K562 (cell line): ENCODE data around the gene GADD45B. TPM values are rescaled to one million over a fixed set of nuclear protein-coding genes. Genes with fewer than 3 reads are reported as not detected.
A peak's percentile ranks its signal among the peaks of the same experiment; 100 is the strongest.

Source experiments
- ARNT ChIP-seq, 2 experiments: fragments of 450-650 bp; IDR thresholded peaks; 2 replicates each; pipeline ENCODE4 v1.6.1; 2016; ENCODE audit warnings: mild to moderate bottlenecking in 1 of 2
- BACH1 ChIP-seq: fragments of 200-800 bp; sonication (Bioruptor generic); IDR thresholded peaks from 2 replicates; pipeline ENCODE4 v1.6.1; 2016; ENCODE audit warnings: missing genetic modification characterization, missing compliant biosample characterization
- CBFB ChIP-seq: sonication (generic); formaldehyde crosslinking; IDR thresholded peaks from 2 replicates; pipeline ENCODE4 v1.4.0; 2020; ENCODE audit warnings: mild to moderate bottlenecking, missing genetic modification reagents
- DDX20 ChIP-seq: fragments of 450-650 bp; IDR thresholded peaks from 2 replicates; pipeline ENCODE4 v1.6.1; 2016; ENCODE audit warnings: missing genetic modification characterization, low read depth, mild to moderate bottlenecking, missing compliant biosample characterization, moderate library complexity
- EWSR1 ChIP-seq: fragments of 450-650 bp; IDR thresholded peaks from 2 replicates; pipeline ENCODE4 v1.6.1; 2018; ENCODE audit warnings: borderline replicate concordance, mild to moderate bottlenecking, low read depth, moderate library complexity; ENCODE audit not compliant: partially characterized antibody
- FOSL1 ChIP-seq: fragments of 200-800 bp; sonication (Bioruptor generic); conservative IDR thresholded peaks from 2 replicates; pipeline ENCODE4 v1.6.1; 2016; ENCODE audit warnings: missing genetic modification characterization, missing compliant biosample characterization
- FOXM1 ChIP-seq, 2 experiments: fragments of 450-650 bp in 1 of 2; sonication (generic) in 1 of 2; formaldehyde crosslinking in 1 of 2; IDR thresholded peaks; 2 replicates each; pipeline versions ENCODE4 v1.6.1 to v1.9.0; 2017 to 2022; ENCODE audit warnings: low read depth in 2 of 2, mild to moderate bottlenecking in 2 of 2, missing genetic modification reagents in 1 of 2, moderate library complexity in 1 of 2
- KHSRP ChIP-seq: fragments of 450-650 bp; IDR thresholded peaks from 2 replicates; pipeline ENCODE4 v1.6.1; 2017
- KLF13 ChIP-seq: fragments of 450-650 bp; IDR thresholded peaks from 2 replicates; pipeline ENCODE4 v1.6.1; 2016; ENCODE audit warnings: missing genetic modification characterization, low read depth, mild to moderate bottlenecking, missing compliant biosample characterization, moderate library complexity, borderline replicate concordance
- MCM3 ChIP-seq: fragments of 450-650 bp; IDR thresholded peaks from 2 replicates; pipeline ENCODE4 v1.6.1; 2016
- SRSF3 ChIP-seq: fragments of 200-400 bp; formaldehyde crosslinking; IDR thresholded peaks from 2 replicates; pipeline ENCODE4 v1.6.1; 2016; ENCODE audit warnings: mild to moderate bottlenecking, low read length, moderate library complexity; ENCODE audit not compliant: insufficient read depth
- ZFP30 ChIP-seq: fragments of 250-450 bp; sonication (Bioruptor Pico); IDR thresholded peaks from 2 replicates; pipeline ENCODE4 v1.8.0; 2022; ENCODE audit warnings: moderate library complexity, mild to moderate bottlenecking, inconsistent platforms, borderline replicate concordance
- ZNF282 ChIP-seq: sonication (generic); formaldehyde crosslinking; IDR thresholded peaks from 2 replicates; pipeline ENCODE4 v1.8.1; 2023; ENCODE audit warnings: missing genetic modification reagents
- ZNF586 ChIP-seq: fragments of 450-650 bp; formaldehyde crosslinking; conservative IDR thresholded peaks from 2 replicates; pipeline ENCODE4 v1.4.0; 2020; ENCODE audit warnings: mild to moderate bottlenecking, moderate library complexity
- polyA plus RNA-seq, 8 experiments: library from polyadenylated mRNA; depleted of rRNA in 4 of 8; stranded (reverse) in 5 of 8; unstranded in 3 of 8; fragments of >200 nt; fragmentation: Nextera tagmentation in 2 of 8; fragmentation: Illumina TruSeq in 1 of 8; extraction: Ambion mirVana in 2 of 8; extraction: Trizol in 1 of 8; gene quantifications; 2 replicates each; pipeline versions ENCODE4 v1.2.1 to v1.2.3, GENCODE V29; 2011 to 2014; ENCODE audit warnings: inconsistent platforms in 1 of 8, missing spikeins in 1 of 8
- total RNA-seq, 7 experiments: library from RNA; depleted of rRNA in 6 of 7; stranded (reverse); fragments of >200 nt in 6 of 7; fragmentation: Illumina TruSeq in 2 of 7; extraction: Trizol in 2 of 7; gene quantifications; 2 replicates each; pipeline versions ENCODE4 v1.2.1 to v1.2.3, GENCODE V29; 2011 to 2021; ENCODE audit warnings: low replicate concordance in 1 of 7
- TF ChIP-seq, protein P1 (sequence below): sonication (generic); formaldehyde crosslinking; IDR thresholded peaks from 2 replicates; pipeline ENCODE4 v1.8.0; 2023; ENCODE audit warnings: missing genetic modification reagents, mild to moderate bottlenecking, borderline replicate concordance
- TF ChIP-seq, protein P2 (sequence below): fragments of 250-450 bp; sonication (Bioruptor Pico); IDR thresholded peaks from 2 replicates; pipeline ENCODE4 v1.8.0; 2022; ENCODE audit warnings: moderate library complexity, mild to moderate bottlenecking, inconsistent platforms
- TF ChIP-seq, protein P3 (sequence below): fragments of 250-450 bp; sonication (Bioruptor Pico); IDR thresholded peaks from 2 replicates; pipeline ENCODE4 v1.8.0; 2021; ENCODE audit warnings: moderate library complexity, mild to moderate bottlenecking, inconsistent platforms

The GADD45B gene
- total and polyA plus RNA-seq, 9 of the 15 experiments (the other 6 are each of a cell fraction or from before 2014, with no cell fraction given): 0.06 to 4.1 (median 2.1) TPM

DNA sequence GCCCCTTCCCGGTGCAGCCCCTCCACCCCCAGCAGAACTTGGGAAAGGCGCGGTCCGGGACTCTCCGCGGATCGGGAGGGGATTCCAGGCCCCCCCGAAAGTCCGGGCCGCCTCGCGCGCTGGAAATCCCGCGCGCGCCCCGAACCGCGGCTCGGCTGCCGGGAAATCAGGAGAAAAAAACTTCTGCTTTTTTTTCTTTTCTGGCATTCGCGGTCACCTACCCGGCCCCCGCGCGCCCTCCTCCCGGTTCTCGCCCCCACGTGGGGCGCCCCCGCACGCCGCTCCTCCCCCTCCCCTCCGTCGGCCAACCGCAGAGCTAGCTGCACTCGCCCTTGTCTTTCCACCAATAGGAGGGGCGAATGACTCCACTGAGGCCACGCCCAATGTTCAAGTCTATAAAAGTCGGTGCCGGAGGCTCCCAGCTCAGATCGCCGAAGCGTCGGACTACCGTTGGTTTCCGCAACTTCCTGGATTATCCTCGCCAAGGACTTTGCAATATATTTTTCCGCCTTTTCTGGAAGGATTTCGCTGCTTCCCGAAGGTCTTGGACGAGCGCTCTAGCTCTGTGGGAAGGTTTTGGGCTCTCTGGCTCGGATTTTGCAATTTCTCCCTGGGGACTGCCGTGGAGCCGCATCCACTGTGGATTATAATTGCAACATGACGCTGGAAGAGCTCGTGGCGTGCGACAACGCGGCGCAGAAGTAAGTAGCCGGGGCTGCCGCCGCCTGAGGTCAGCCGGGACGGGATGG, at the start of gene GADD45B (continued):
- TF ChIP-seq, protein P1, sequence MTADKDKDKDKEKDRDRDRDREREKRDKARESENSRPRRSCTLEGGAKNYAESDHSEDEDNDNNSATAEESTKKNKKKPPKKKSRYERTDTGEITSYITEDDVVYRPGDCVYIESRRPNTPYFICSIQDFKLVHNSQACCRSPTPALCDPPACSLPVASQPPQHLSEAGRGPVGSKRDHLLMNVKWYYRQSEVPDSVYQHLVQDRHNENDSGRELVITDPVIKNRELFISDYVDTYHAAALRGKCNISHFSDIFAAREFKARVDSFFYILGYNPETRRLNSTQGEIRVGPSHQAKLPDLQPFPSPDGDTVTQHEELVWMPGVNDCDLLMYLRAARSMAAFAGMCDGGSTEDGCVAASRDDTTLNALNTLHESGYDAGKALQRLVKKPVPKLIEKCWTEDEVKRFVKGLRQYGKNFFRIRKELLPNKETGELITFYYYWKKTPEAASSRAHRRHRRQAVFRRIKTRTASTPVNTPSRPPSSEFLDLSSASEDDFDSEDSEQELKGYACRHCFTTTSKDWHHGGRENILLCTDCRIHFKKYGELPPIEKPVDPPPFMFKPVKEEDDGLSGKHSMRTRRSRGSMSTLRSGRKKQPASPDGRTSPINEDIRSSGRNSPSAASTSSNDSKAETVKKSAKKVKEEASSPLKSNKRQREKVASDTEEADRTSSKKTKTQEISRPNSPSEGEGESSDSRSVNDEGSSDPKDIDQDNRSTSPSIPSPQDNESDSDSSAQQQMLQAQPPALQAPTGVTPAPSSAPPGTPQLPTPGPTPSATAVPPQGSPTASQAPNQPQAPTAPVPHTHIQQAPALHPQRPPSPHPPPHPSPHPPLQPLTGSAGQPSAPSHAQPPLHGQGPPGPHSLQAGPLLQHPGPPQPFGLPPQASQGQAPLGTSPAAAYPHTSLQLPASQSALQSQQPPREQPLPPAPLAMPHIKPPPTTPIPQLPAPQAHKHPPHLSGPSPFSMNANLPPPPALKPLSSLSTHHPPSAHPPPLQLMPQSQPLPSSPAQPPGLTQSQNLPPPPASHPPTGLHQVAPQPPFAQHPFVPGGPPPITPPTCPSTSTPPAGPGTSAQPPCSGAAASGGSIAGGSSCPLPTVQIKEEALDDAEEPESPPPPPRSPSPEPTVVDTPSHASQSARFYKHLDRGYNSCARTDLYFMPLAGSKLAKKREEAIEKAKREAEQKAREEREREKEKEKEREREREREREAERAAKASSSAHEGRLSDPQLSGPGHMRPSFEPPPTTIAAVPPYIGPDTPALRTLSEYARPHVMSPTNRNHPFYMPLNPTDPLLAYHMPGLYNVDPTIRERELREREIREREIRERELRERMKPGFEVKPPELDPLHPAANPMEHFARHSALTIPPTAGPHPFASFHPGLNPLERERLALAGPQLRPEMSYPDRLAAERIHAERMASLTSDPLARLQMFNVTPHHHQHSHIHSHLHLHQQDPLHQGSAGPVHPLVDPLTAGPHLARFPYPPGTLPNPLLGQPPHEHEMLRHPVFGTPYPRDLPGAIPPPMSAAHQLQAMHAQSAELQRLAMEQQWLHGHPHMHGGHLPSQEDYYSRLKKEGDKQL (CRISPR knock-in tag): no peak
- TF ChIP-seq CBFB (no peak), MCM3 (no peak), KHSRP (no peak), ZNF586 (no peak), ARNT (IDR thresholded peaks at IDR 0.05) (no peak), FOXM1 (IDR thresholded peaks at IDR 0.05; ENCODE audit: low read depth) (no peak), FOXM1 (CRISPR knock-in tag; IDR thresholded peaks at IDR 0.05; ENCODE audit: low read depth) (0 out of 2 replicates have a peak, but pooled peaks have one; percentile 61), EWSR1 (no peak), BACH1 (no peak), KLF13 (tag) (0 out of 2 replicates have a peak, but pooled peaks have one; percentile 41), ZNF282 (no peak), FOSL1 (peak; percentile 47), DDX20 (tag) (no peak), SRSF3 (no peak), ZFP30 (CRISPR knock-in tag) (no peak)
- TF ChIP-seq, protein P2, sequence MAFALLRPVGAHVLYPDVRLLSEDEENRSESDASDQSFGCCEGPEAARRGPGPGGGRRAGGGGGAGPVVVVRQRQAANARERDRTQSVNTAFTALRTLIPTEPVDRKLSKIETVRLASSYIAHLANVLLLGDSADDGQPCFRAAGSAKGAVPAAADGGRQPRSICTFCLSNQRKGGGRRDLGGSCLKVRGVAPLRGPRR (CRISPR knock-in tag): no peak
- TF ChIP-seq, protein P3, sequence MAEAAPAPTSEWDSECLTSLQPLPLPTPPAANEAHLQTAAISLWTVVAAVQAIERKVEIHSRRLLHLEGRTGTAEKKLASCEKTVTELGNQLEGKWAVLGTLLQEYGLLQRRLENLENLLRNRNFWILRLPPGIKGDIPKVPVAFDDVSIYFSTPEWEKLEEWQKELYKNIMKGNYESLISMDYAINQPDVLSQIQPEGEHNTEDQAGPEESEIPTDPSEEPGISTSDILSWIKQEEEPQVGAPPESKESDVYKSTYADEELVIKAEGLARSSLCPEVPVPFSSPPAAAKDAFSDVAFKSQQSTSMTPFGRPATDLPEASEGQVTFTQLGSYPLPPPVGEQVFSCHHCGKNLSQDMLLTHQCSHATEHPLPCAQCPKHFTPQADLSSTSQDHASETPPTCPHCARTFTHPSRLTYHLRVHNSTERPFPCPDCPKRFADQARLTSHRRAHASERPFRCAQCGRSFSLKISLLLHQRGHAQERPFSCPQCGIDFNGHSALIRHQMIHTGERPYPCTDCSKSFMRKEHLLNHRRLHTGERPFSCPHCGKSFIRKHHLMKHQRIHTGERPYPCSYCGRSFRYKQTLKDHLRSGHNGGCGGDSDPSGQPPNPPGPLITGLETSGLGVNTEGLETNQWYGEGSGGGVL (CRISPR knock-in tag): no peak
